ENCODE results near the gene NRCAM.
A peak's percentile ranks its signal among the peaks of the same experiment; 100 is the strongest.

The NRCAM gene

DNA sequence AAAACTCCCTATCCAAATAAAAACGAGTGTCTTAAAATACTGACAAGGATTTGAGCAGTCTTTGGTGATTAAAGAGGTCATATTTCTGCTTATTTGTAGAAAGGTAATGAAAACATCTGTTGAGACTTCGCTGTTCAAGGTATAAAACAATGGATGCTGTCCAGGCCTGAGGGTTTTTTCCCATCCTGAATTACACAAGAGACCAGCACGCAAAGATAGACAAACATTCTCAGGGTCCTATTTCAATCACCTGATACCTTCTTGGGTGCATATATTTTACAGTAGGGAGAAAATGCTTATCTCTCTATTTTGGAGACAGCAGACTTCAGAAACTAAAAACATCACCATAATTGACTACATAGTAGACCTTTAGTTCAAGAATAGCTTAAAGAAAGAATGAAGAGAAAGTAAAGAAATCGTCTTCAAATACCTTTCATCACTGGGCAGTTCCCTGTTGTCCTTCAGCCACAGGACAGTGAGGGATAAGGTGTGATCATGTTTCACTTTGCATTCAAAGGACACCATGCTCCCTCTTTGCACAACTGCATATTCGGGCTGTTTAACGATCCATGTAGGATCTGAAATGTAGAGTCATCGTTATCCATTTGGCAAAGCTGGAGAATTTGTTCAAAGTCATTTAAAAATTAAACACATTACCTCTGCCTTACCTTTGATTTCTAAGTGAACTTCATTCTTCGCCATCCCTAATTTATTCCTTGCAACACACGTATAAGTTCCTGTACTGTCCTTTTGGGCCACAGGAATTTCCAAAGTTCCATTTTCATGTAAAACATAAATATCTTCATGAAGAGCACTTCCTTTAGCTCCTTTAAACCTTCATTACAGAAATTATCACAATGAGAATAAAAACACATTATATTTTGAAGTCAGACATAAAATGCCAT lies 262.4 kb downstream of the NRCAM start:
- DNase-seq = no peak

- DNase-seq = no peak
Measured at GRCh38 chr7:108190891-108191290, 265.3 kb downstream of the NRCAM start.

- DNase-seq = no peak
Measured at GRCh38 chr7:108189733-108190388, 266.4 kb downstream of the NRCAM start.

DNA sequence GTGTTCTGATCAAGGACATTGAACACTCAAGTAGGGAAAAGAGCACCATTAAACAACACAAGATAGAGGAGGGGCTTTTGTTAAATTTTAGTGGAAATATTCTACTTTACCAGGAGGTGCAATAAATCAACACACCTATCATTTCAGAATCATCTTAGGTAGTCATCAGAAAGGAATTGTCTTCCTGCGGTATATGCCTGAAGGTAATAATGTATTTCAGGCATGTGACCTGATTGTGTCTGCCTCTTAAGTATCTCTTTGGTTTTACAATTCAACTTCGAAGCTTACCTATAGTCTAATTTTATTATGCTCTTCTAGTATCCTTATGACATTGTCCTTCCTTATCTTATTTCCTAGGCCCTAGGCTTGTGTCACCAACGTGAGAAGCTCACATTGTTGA lies 267.5 kb downstream of the NRCAM start:
- DNase-seq = no peak

- DNase-seq = no peak
Measured at GRCh38 chr7:108181073-108181985, 274.9 kb downstream of the NRCAM start.

DNA sequence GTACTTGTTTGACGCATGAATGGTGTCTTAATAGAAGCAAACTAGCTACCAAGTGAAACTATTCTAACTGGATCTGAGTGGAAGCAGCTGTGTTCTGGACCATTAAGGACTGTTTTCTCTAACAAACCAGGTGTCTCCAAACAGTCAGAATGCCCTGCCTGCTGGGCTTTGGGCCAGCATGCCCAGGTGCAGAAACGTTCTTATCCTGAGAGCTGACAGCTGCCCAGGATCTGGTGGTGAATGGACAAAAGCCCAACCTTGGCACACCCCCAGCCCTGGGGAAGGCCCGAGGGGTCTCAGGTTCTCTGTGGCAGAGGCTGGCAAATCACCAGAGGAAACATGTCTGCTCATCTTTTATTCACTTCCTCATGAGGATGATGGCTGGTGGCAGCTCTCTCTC lies 277.8 kb downstream of the NRCAM start:
- DNase-seq = no peak

GRCh38 chr7:108171164-108171563 lies 285.1 kb downstream of the NRCAM start:
- no peak for DNase-seq

- no peak for DNase-seq
Measured at GRCh38 chr7:108170251-108170650, 286.0 kb downstream of the NRCAM start.

DNA sequence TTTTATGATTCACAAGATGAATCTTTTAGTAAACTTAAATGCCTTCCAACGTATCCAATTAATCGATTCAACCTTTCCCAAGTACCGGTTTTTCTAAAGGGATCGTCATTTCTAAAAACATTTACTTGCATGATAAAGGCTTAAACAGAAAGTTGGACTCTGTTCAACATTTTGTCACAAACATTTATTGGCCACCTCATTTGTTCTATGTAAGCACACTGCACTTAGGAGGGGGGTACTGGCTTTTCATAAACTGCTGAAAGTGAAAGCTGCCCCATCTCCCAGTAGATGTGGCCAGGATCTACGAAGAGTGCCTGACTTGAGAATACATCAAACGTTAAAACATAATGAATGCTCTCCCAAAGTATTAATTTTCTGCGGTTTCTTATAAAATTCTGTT lies 288.8 kb downstream of the NRCAM start:
- no peak for DNase-seq

GRCh38 chr7:108166687-108167086 lies 289.5 kb downstream of the NRCAM start:
- DNase-seq = no peak

GRCh38 chr7:108165723-108166122 lies 290.5 kb downstream of the NRCAM start:
- DNase-seq = no peak

GRCh38 chr7:108164946-108165345 lies 291.3 kb downstream of the NRCAM start:
- DNase-seq = no peak

- no peak for DNase-seq
Measured at GRCh38 chr7:108164342-108164741, 291.9 kb downstream of the NRCAM start.

DNA sequence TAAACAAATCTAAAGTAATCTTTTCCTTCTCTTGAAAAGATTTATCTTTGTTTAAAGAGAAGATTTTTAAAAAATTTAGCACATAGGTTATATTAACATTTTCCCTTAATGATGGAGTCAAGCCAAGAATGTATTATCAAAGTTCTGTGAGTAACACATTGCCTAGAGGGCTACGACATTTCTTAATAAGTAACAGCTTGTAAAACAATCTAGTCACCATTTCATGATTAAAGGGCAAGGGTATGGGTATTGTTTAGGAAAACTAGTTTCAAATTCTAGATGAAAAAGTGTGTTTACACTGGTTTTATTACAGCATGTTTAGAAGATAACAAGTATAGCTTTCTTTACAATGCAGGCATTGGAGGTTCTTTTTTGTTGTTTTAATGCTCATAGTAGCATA lies 297.5 kb downstream of the NRCAM start:
- DNase-seq = no peak

DNA sequence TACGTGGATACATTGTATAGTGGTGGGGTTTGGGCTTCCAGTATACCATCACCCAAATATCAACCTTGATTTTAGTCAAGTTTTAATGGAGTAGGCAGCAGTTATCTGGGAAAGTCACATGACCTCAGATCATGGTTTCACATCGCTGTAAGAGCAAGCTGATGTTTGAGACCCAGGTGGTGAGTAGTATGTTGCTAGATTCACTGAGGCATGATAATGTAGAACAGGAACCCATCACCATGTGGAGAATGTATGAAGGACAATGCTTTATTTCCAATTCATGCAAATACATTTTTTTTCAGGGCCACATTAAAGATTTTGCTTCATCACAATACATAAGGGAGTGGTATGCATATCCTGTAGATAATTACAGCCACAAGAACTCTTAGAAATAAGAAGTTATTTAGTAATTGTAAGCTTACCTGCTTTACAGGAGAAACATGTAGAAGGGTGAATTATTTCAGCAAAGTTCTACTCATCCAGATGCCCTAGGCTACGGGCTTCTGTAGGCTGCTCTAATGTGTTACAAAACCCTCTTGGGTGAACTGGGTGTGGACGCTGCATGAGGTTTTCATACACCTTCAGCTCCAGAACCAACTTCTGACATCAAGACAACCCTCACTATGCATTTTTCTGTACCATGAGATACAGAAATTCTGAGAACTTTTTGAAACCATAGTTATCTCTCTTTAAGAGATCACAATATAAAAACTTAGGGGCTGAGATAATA lies 298.5 kb downstream of the NRCAM start:
- no peak for DNase-seq

- DNase-seq = no peak
Measured at GRCh38 chr7:108156897-108157605, 299.2 kb downstream of the NRCAM start.

DNA sequence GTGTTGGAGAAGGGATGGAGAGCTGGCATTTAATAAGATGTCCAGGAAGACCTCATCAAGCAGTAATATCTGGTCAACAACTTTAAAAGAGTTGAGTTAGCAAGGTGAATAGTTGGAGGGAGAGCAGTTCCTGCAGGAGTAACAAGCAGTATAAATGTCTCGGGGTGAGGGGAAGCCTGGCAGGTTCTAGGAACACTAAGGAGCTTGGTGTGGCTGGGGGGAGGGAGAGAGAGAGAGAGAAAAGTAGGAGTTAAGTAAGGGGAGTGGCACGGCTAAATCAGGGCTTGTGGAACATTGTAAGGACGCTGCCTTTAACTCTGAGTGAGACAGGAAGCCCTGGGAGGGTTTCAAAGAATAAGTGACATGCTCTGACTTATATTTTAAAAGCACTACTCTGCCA lies 304.0 kb downstream of the NRCAM start:
- no peak for DNase-seq

GRCh38 chr7:108149908-108150307 lies 306.3 kb downstream of the NRCAM start:
- DNase-seq = no peak

- DNase-seq = no peak
Measured at GRCh38 chr7:108149119-108149518, 307.1 kb downstream of the NRCAM start.

DNA sequence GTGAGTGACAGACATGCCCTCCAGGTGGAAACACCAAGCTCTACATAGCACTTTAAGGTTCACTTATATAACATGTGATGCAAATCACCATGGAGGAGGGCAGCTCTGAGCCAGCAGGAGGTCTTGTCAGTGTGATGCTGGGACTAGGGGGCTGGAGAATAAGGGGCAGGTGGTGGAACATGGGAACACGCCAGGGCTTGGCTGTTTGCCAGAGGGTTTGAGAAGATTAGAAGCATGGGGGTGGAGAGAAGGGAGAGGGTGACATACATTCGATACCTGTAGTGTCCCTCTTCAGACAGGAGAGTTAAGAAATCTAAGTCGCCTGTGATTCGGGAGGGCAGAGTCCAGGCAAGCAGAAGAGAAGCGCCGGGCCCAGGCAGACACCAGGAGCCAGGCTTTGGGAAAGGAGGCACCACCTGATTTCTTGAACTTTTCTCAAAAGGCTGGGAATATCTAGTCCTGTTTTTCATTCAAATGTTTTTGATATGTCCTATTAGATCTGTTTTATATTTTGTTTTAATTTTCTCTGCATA lies 309.1 kb downstream of the NRCAM start:
- DNase-seq = no peak

DNA sequence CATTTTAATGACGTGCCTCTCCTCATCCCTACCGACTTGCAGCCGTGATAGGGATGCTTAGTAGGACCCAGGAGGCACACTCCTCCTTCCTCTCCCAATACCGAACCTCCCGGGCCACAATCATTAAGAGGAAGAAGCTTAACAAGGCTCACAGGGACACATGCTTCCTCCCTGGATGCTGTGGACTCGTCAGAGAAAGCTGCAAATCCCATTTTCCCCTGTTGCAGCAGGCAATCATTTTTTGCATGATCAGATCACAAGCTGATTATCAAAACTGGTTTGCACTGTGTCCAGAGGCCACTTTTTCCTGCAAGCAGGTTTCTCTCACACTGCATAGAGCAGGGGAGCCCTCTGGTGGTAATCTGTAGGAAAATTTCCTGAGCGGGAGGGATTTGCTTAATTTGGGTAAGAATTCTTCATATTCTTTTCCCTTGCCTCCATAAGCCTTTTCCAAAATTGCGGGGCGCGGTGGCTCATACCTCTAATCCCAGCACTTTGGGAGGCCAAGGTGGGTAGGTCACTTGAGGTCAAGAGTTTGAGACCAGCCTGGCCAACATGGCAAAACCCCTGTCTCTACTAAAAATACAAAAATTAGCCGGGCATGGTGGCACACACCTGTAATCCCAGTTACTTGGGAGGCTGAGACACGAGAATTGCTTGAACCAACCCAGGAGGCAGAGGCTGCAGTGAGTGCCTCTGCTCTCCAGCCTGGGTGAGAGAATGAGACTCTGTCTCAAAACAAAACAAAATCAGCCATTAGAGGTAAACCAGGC lies 310.0 kb downstream of the NRCAM start:
- peak; percentile 11 for DNase-seq
